LNCaP clone FGC (cell line): ENCODE measurements around the gene UROC1.

ENCODE experiments used
- DNase-seq: peaks from one replicate; pipeline ENCODE4 v3.0.0-alpha.2; 2011; ENCODE audit warnings: low read depth
- H3K4me3 ChIP-seq: 2 replicates; pipeline ENCODE4 v1.5.1; 2011; ENCODE audit warnings: mild to moderate bottlenecking, low read depth, low read length, control low read depth
- TF ChIP-seq, protein P1 (sequence below): IDR thresholded peaks from 2 replicates; pipeline ENCODE4 v1.5.1; 2012; ENCODE audit warnings: mild to moderate bottlenecking; ENCODE audit not compliant: control insufficient read depth, insufficient read depth; ENCODE audit errors: extremely low read depth

UROC1 gene

DNA sequence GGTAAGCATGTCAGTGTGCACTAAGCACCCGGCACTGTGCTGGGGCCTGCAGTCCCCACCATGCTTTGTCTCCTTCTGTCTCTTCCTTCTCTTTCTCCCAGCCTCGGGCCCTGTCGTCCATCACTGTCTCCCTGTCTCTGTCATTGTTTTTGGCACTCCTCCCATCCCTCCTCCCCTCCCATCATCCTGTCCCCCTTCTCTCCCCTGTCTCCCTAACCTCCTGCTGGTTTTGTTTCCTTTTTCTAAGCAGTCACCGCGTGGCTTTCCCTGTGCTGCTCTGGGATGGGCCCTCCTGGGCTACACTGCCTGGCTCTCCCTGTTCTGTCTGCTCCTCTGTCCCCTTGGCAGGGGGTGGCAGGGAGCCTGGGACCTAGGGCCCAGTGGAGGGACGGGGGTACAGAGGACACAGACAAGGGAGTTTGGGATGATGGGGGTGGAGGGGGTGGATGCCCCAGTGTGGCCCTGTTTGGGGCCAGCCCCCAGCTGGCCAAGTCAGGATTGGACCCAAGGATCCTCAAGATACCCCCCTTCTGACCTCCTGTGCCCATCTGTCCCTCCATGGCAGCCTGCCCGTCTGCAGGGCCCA lies 12.1 kb upstream of the UROC1 start:
- TF ChIP-seq, protein P1, sequence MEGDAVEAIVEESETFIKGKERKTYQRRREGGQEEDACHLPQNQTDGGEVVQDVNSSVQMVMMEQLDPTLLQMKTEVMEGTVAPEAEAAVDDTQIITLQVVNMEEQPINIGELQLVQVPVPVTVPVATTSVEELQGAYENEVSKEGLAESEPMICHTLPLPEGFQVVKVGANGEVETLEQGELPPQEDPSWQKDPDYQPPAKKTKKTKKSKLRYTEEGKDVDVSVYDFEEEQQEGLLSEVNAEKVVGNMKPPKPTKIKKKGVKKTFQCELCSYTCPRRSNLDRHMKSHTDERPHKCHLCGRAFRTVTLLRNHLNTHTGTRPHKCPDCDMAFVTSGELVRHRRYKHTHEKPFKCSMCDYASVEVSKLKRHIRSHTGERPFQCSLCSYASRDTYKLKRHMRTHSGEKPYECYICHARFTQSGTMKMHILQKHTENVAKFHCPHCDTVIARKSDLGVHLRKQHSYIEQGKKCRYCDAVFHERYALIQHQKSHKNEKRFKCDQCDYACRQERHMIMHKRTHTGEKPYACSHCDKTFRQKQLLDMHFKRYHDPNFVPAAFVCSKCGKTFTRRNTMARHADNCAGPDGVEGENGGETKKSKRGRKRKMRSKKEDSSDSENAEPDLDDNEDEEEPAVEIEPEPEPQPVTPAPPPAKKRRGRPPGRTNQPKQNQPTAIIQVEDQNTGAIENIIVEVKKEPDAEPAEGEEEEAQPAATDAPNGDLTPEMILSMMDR = no peak
- DNase-seq = no peak
- H3K4me3 ChIP-seq = no peak overlapping the region

DNA sequence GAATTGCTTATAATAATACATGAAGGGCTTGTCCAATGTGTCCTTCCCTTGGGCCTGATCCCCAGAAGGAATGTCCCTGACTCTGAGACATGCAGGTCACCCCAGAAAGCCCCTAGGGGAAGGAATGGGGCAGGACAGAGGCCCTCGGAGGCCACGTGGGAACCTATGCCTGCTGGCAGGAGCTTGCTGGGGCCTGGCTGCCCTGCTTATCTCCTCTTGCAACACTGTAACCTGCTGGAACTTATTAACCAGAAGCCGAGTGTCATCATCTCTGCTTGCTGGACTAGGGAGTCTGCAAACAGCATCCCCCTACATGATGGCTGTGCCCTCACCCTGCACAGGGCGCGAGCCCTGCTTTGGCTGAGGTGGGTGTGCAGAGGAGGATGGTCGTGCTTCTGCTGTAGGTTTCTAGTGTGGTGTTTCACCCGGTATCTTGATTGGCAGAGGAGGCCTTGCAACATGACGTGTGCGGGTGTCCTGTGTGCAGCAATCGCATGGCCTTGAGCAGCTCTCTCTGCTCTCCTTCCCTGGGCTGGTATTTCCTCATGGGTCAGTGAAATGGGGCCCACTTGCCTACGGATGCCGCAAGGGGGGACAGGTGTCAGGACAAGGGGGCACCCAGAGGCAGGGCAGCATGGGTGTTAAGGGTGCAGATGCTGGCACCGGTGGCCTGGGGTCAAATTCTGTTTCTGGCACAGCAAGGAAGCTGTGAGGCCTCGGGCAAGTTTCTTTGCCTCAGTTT lies 11.4 kb upstream of the UROC1 start:
- H3K4me3 ChIP-seq = no peak overlapping the region
- DNase-seq = no peak
- TF ChIP-seq, protein P1 = no peak

DNA sequence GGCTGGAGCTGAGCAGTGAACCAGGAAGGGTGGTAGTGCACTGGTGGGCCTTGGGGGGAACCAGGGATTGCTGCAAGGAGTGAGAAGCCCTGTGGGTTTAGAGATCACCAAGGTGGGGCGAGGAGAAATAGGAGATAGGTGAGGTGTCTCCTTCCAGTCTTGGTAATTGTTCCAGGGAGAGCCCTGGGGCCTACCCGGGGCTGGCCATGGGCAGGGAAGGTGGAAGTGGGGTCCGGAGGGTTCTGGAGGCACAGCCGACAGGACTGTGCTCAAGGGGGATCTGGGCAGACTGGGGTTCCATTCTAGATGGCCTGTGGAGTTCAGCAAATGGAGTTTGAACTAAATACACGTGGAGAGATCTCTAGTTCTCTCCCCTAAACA lies 10.8 kb upstream of the UROC1 start:
- TF ChIP-seq, protein P1 = no peak
- no peak for DNase-seq
- no peak overlapping the region for H3K4me3 ChIP-seq

- no peak for DNase-seq
- H3K4me3 ChIP-seq = no peak overlapping the region
- TF ChIP-seq, protein P1 = no peak
Measured at GRCh38 chr3:126527455-126528211, 10.1 kb upstream of the UROC1 start.

- TF ChIP-seq, protein P1 = no peak
- DNase-seq = no peak
- H3K4me3 ChIP-seq = no peak overlapping the region
Measured at GRCh38 chr3:126527006-126527405, 9.4 kb upstream of the UROC1 start.

DNA sequence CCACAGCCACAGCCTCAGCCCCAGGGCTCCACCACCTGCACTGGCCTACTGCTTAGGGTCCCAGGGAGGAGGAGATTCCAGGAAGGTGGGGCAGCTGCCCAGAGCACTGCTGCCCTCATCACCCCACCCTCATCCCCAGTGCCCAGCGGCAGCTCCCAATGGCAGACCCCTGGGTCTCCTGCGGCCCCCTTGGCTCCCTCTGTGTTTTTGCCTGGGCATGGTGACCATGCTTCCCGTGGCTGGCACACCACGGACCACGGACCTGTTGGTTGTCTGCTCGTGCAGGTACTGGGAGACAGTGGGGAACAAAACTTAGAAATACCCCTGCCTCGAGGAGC lies 9.1 kb upstream of the UROC1 start:
- H3K4me3 ChIP-seq = no peak overlapping the region
- TF ChIP-seq, protein P1 = no peak
- DNase-seq = no peak
